HepG2 (cell line): Measurements from ENCODE around the gene PPP6R2. TPM values are rescaled to one million over a fixed set of nuclear protein-coding genes. Genes with fewer than 3 reads are reported as not detected.

ENCODE experiments used
- CHCHD3 ChIP-seq: sonication (generic); formaldehyde crosslinking; IDR thresholded peaks from 2 replicates; pipeline ENCODE4 v1.8.0; 2022; ENCODE audit warnings: mild to moderate bottlenecking, missing genetic modification reagents, moderate library complexity
- HIVEP1 ChIP-seq: sonication (generic); formaldehyde crosslinking; IDR thresholded peaks from 2 replicates; pipeline ENCODE4 v1.4.0; 2020; ENCODE audit warnings: mild to moderate bottlenecking, missing genetic modification reagents
- KAT8 ChIP-seq: IDR thresholded peaks from 2 replicates; pipeline ENCODE4 v1.6.1; 2016; ENCODE audit warnings: missing genetic modification reagents, missing compliant biosample characterization
- KDM3A ChIP-seq: IDR thresholded peaks from 2 replicates; pipeline ENCODE4 v1.6.1; 2018; ENCODE audit warnings: low read depth, missing compliant biosample characterization
- PCBP1 ChIP-seq: fragments of 200-400 bp; formaldehyde crosslinking; IDR thresholded peaks from 2 replicates; pipeline ENCODE4 v1.6.1; 2017; ENCODE audit warnings: mild to moderate bottlenecking, low read depth, low read length, borderline replicate concordance
- SRSF4 ChIP-seq: fragments of 200-400 bp; formaldehyde crosslinking; IDR thresholded peaks from one replicate; pipeline ENCODE4 v1.6.1; 2018; ENCODE audit warnings: mild to moderate bottlenecking, low read depth, low read length, moderate library complexity; ENCODE audit not compliant: poor library complexity, severe bottlenecking
- ZBTB33 ChIP-seq: sonication (generic); formaldehyde crosslinking; IDR thresholded peaks from 2 replicates; pipeline ENCODE4 v1.4.0; 2020; ENCODE audit warnings: missing genetic modification reagents
- ZBTB40 ChIP-seq, 2 experiments: fragments of 450-650 bp in 1 of 2; sonication (generic) in 1 of 2; formaldehyde crosslinking in 1 of 2; IDR thresholded peaks; 2 replicates each; pipeline versions ENCODE4 v1.6.1 to v1.8.0; 2016 to 2022; ENCODE audit warnings: antibody characterized with exemption in 1 of 2, mild to moderate bottlenecking in 1 of 2, missing genetic modification reagents in 1 of 2
- ZKSCAN1 ChIP-seq: fragments of 150-350 bp; IDR thresholded peaks from 2 replicates; pipeline ENCODE4 v1.6.1; 2014; ENCODE audit warnings: low read length
- ZNF383 ChIP-seq: sonication (generic); formaldehyde crosslinking; IDR thresholded peaks from 2 replicates; pipeline ENCODE4 v1.4.0; 2020; ENCODE audit warnings: missing genetic modification reagents, mild to moderate bottlenecking, borderline replicate concordance
- ZNF562 ChIP-seq: sonication (generic); formaldehyde crosslinking; IDR thresholded peaks from 2 replicates; pipeline ENCODE4 v1.8.0; 2022; ENCODE audit warnings: missing genetic modification reagents, borderline replicate concordance
- ZNF724P ChIP-seq: sonication (generic); formaldehyde crosslinking; IDR thresholded peaks from 2 replicates; pipeline ENCODE4 v1.8.0; 2022; ENCODE audit warnings: missing genetic modification reagents, borderline replicate concordance
- ZSCAN29 ChIP-seq: sonication (generic); formaldehyde crosslinking; conservative IDR thresholded peaks from 2 replicates; pipeline ENCODE4 v1.4.0; 2020; ENCODE audit warnings: mild to moderate bottlenecking, missing genetic modification reagents
- polyA plus RNA-seq, 8 experiments: library from polyadenylated mRNA; depleted of rRNA in 3 of 8; stranded (reverse) in 7 of 8; unstranded in 1 of 8; fragments of >200 nt; fragmentation: Illumina TruSeq in 4 of 8; extraction: Trizol in 4 of 8; gene quantifications; 2 replicates each; pipeline versions ENCODE4 v1.2.1 to v1.2.3, GENCODE V29; 2011 to 2016; ENCODE audit warnings: low read depth in 4 of 8, missing spikeins in 1 of 8, mixed read lengths in 1 of 8; ENCODE audit not compliant: insufficient read depth in 1 of 8
- total RNA-seq, 5 experiments: library from RNA; depleted of rRNA; stranded (reverse); fragments of >200 nt; fragmentation: Illumina TruSeq; extraction: Trizol; gene quantifications; 2 replicates each; pipeline ENCODE4 v1.2.3, GENCODE V29; 2016; ENCODE audit warnings: low read depth in 1 of 5
- TF ChIP-seq, protein P1 (sequence below): sonication (generic); formaldehyde crosslinking; IDR thresholded peaks from 2 replicates; pipeline ENCODE4 v1.4.0; 2020; ENCODE audit warnings: missing genetic modification reagents

Gene PPP6R2
- total and polyA plus RNA-seq, 2 of the 13 experiments (the other 11 are each of a cell fraction or from before 2014, with no cell fraction given), result 55.0 to 102 TPM

DNA sequence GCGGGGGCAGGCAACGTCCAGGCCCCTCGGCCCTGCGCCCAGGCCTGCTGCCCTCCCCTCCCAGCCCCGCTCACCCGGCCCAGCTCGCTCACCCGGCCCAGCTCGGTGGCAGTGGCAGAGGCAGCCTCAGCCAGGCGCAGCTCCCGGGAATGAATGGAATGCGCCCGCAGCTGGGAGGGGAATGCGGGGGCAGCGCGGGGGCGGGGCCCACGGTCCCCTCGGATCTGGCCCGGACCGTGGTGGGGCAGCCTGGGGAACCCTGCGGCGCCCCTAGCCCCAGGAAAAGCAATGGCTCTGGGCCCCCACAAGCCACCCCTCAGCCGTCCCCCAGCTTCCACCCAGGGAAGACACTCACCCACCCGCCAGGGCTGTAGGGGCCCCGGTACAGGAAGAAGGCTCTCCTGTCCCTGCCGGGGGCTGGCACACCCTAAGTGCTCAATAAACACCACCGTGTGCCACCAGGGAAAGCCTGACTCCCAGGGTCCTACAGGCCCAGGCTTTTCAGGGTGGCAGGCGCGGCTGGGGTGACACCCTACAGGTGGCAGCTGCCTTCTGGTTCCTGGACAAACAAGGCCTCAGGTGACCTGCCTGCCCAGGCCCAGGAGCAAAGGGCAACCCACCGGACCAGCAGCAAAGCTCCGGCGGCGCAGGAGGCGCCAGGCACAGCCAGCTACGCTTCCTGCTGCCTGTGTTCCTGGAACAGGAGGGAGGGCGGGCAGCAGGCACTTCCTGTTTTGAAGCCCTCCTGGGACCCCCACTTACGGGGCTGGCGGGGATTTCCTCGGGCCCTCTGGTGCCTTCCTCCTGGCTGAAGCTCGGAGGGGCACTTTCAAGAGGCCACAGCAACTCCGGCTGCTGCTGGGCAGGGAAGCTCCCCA lies 49.4 kb upstream of the PPP6R2 start (continued):
- no peak for TF ChIP-seq ZBTB40 (IDR thresholded peaks at IDR 0.05)
- no peak; the same call in 1 of the 2 replicates for TF ChIP-seq ZBTB40 (CRISPR knock-in tag; IDR thresholded peaks at IDR 0.05)
- TF ChIP-seq SRSF4, result no peak
- TF ChIP-seq ZNF724P (CRISPR knock-in tag), result 0 out of 2 replicates have a peak, but pooled peaks have one; percentile 72
- 0 out of 2 replicates have a peak, but pooled peaks have one; percentile 30 for TF ChIP-seq ZNF383 (CRISPR knock-in tag)
- peak; percentile 78; the same call in 1 of the 2 replicates for TF ChIP-seq KAT8 (CRISPR knock-in tag)
- TF ChIP-seq ZSCAN29 (CRISPR knock-in tag), result 0 out of 2 replicates have a peak, but pooled peaks have one; percentile 44
- TF ChIP-seq KDM3A, result peak; percentile 75
- TF ChIP-seq CHCHD3 (CRISPR knock-in tag), result 0 out of 2 replicates have a peak, but pooled peaks have one; percentile 61
- peak; percentile 64 for TF ChIP-seq ZBTB33
- TF ChIP-seq PCBP1, result 0 out of 2 replicates have a peak, but pooled peaks have one; percentile 21
- TF ChIP-seq ZNF562 (CRISPR knock-in tag), result no peak
- TF ChIP-seq, protein P1, sequence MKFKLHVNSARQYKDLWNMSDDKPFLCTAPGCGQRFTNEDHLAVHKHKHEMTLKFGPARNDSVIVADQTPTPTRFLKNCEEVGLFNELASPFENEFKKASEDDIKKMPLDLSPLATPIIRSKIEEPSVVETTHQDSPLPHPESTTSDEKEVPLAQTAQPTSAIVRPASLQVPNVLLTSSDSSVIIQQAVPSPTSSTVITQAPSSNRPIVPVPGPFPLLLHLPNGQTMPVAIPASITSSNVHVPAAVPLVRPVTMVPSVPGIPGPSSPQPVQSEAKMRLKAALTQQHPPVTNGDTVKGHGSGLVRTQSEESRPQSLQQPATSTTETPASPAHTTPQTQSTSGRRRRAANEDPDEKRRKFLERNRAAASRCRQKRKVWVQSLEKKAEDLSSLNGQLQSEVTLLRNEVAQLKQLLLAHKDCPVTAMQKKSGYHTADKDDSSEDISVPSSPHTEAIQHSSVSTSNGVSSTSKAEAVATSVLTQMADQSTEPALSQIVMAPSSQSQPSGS (CRISPR knock-in tag), result peak; percentile 55; the same call in 1 of the 2 replicates
- no peak for TF ChIP-seq ZKSCAN1
- peak; percentile 84 for TF ChIP-seq HIVEP1 (CRISPR knock-in tag)
